HUES64 (cell line): ENCODE results near the gene NUP43.

Experiments
- H3K27ac ChIP-seq: 2 replicates; pipeline ENCODE4 v1.7.0; 2013; ENCODE audit warnings: low read depth, low read length, inconsistent platforms
- H3K27me3 ChIP-seq: 2 replicates; pipeline ENCODE4 v1.6.1; 2013; ENCODE audit warnings: mild to moderate bottlenecking, low read length; ENCODE audit not compliant: insufficient read depth
- H3K36me3 ChIP-seq: 2 replicates; pipeline ENCODE4 v1.6.1; 2013; ENCODE audit warnings: mild to moderate bottlenecking, low read length; ENCODE audit not compliant: insufficient read depth
- H3K4me1 ChIP-seq: 2 replicates; pipeline ENCODE4 v1.6.1; 2013; ENCODE audit warnings: mild to moderate bottlenecking, low read length, moderate library complexity; ENCODE audit not compliant: insufficient read depth
- H3K4me3 ChIP-seq: 2 replicates; pipeline ENCODE4 v1.5.1; 2013; ENCODE audit warnings: mild to moderate bottlenecking, low read length, moderate library complexity
- H3K9ac ChIP-seq: 2 replicates; pipeline ENCODE4 v1.6.1; 2013; ENCODE audit warnings: mild to moderate bottlenecking, low read depth, low read length
- H3K9me3 ChIP-seq: 2 replicates; pipeline ENCODE4 v1.6.1; 2013; ENCODE audit warnings: low read depth, low read length; ENCODE audit not compliant: insufficient read depth
- WGBS: fragments of 150-250, 120-280 bp; methylation state at CpG from one replicate; pipeline ENCODE4 v1.1.7; 2013; ENCODE audit warnings: missing lambda C conversion rate; 5-methylcytosine and 5-hydroxymethylcytosine counted together

Gene NUP43

GRCh38 chr6:149717588-149718458, 28.5 kb downstream of the NUP43 start, which contains the start of gene LATS1:
Gene LATS1 (minus strand): TSS chr6:149718101. CDS start chr6:149702126, 15,975 bp downstream.
- peaks cover 20% of the 10 kb centered on the region; the same call in 1 of the 2 replicates for H3K4me1 ChIP-seq
- H3K9me3 ChIP-seq, result no peaks in the 10 kb centered on the region
- peaks cover 12% of the 10 kb centered on the region for H3K36me3 ChIP-seq
- no peaks in the 10 kb centered on the region for H3K27me3 ChIP-seq
- peak within 1 kb of the TSS; percentile 100 for H3K27ac ChIP-seq
- H3K4me3 ChIP-seq, result peak within 1 kb of the TSS; percentile 77
- H3K9ac ChIP-seq, result peak within 1 kb of the TSS; percentile 99
- under 1% methylated on average over 82 of the region's 82 CpGs for WGBS

DNA sequence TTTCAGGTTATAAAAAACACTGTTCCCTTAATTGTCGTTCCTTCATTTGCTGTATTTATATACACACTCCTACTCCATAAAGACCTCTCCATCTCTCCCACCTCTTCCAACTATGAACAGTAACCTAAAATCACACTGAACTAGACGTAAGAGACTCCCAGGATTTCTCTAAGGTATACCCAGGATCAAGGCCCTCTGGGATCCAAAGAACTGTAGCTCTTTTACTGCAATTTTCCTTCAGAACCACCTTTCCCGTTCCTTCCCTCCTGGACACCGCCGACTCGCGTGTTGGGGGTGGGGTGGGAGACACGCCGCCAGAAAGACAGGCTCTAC, 29.1 kb downstream of the NUP43 start:
- Histone ChIP-seq H3K27ac (peak overlapping the region; percentile 100), H3K27me3 (no peaks in the 10 kb centered on the region), H3K4me3 (peak overlapping the region; percentile 77), H3K36me3 (peaks cover 7% of the 10 kb centered on the region; the same call in 1 of the 2 replicates), H3K9ac (peak overlapping the region; percentile 99), H3K4me1 (peaks cover 20% of the 10 kb centered on the region; the same call in 1 of the 2 replicates), H3K9me3 (no peaks in the 10 kb centered on the region)
- under 1% methylated on average over 9 of the region's 9 CpGs for WGBS

DNA sequence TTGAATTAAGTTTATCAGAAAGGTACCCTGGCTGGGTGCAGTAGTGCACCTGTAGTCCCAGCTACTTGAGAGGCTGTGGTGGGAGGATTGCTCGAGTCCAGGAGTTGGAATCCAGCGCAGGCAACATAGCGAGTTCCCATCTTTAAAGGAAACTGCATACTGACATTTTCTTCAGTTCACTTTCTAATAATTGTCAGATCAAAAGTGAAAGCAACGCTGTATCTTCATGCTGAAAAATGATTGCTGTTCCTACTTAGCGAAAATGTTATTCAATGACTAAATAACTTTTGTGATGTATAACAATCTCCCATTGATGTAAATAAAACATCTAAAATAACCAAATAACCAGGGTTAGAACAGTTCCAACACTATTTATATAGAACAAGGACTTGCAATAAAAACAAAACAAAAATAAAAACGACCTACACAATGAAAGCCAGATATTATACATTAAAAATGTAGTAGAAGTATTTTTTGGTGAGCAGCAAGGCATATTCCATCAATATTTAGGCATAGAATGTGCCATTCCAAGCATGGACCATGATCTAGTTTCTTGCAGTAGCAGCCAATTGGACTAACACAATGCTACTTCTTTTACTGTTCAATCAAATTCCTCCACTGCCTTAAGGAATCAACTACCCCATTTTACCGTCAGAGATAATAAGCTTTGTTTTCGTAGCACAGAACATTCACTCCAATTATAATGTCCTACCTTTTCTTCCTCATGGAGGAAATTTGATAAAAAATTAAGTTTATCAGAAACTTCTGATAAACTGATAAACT, 30.0 kb downstream of the NUP43 start:
- H3K27me3 ChIP-seq, result no peaks in the 10 kb centered on the region
- H3K4me1 ChIP-seq, result peaks cover 20% of the 10 kb centered on the region; the same call in 1 of the 2 replicates
- peak overlapping the region; percentile 77 for H3K4me3 ChIP-seq
- peak overlapping the region; percentile 100; the same call in 1 of the 2 replicates for H3K27ac ChIP-seq
- H3K9me3 ChIP-seq, result no peaks in the 10 kb centered on the region
- peak overlapping the region; percentile 99; the same call in 1 of the 2 replicates for H3K9ac ChIP-seq
- WGBS, result 66% methylated on average over 6 of the region's 8 CpGs
- peaks cover 7% of the 10 kb centered on the region; the same call in 1 of the 2 replicates for H3K36me3 ChIP-seq

GRCh38 chr6:149714442-149714841, 31.9 kb downstream of the NUP43 start:
- no peak overlapping the region for H3K4me3 ChIP-seq
- H3K9ac ChIP-seq, result no peak overlapping the region
- H3K4me1 ChIP-seq, result peaks cover 21% of the 10 kb centered on the region
- peaks cover 7% of the 10 kb centered on the region; the same call in 1 of the 2 replicates for H3K36me3 ChIP-seq
- H3K9me3 ChIP-seq, result no peaks in the 10 kb centered on the region
- no peak overlapping the region for H3K27ac ChIP-seq
- WGBS, result 100% methylated on average over 1 of the region's 1 CpG
- H3K27me3 ChIP-seq, result no peaks in the 10 kb centered on the region

DNA sequence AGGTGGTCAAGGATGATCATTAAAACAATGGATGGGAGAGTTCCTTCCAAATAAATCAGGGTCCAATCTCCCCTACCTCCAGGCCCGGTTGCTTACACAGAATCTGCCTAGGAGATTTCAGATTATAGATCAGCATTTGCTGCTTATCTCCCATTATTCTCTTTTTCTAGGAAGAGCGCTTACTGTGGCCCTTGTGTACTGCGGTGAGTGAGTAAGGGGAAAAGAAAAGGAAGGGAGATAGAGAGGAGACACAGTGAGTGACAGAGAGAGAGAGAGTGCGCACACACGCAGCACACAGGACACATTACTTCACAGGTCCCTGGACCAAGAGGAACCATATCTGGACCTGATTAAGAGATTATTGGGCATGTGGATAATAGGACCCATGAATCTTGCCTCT, 34.6 kb downstream of the NUP43 start:
- H3K36me3 ChIP-seq, result peaks cover 7% of the 10 kb centered on the region; the same call in 1 of the 2 replicates
- no peaks in the 10 kb centered on the region for H3K9me3 ChIP-seq
- no peak overlapping the region for H3K4me3 ChIP-seq
- WGBS, result 97% methylated on average over 4 of the region's 5 CpGs
- H3K9ac ChIP-seq, result no peak overlapping the region
- H3K27ac ChIP-seq, result no peak overlapping the region
- peaks cover 34% of the 10 kb centered on the region for H3K4me1 ChIP-seq
- no peaks in the 10 kb centered on the region for H3K27me3 ChIP-seq

GRCh38 chr6:149701714-149702113, 44.6 kb downstream of the NUP43 start:
- Histone ChIP-seq H3K4me1 (peaks cover 18% of the 10 kb centered on the region), H3K36me3 (peaks cover 35% of the 10 kb centered on the region), H3K27me3 (no peaks in the 10 kb centered on the region), H3K9me3 (no peaks in the 10 kb centered on the region), H3K27ac (peak overlapping the region; percentile 88), H3K4me3 (peak overlapping the region; percentile 19), H3K9ac (peak overlapping the region; percentile 51; the same call in 1 of the 2 replicates)
- 21% methylated on average over 7 of the region's 7 CpGs for WGBS

DNA sequence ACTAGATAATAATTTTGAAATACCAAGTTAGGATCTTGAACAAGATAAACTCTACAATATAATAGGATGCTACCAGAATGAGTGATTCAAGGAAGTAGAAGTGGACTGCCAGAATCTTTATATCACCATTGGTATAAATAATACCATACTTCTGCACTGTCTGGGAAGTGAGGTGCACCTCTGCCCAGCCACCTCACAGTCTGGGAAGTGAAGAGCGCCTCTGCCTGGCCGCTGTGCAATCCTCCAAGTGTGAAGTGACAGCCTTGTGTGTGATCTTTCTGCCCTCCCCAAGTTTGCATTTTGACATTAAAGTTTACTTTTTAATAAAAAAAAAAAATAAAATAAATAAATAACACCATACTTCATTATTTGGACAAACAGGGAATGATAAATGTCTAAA, 47.2 kb downstream of the NUP43 start:
- peaks cover 59% of the 10 kb centered on the region for H3K36me3 ChIP-seq
- H3K9me3 ChIP-seq, result no peaks in the 10 kb centered on the region
- 100% methylated on average over 2 of the region's 2 CpGs for WGBS
- H3K27ac ChIP-seq, result no peak overlapping the region
- peaks cover 16% of the 10 kb centered on the region for H3K4me1 ChIP-seq
- H3K27me3 ChIP-seq, result no peaks in the 10 kb centered on the region
- H3K4me3 ChIP-seq, result no peak overlapping the region
- no peak overlapping the region for H3K9ac ChIP-seq

DNA sequence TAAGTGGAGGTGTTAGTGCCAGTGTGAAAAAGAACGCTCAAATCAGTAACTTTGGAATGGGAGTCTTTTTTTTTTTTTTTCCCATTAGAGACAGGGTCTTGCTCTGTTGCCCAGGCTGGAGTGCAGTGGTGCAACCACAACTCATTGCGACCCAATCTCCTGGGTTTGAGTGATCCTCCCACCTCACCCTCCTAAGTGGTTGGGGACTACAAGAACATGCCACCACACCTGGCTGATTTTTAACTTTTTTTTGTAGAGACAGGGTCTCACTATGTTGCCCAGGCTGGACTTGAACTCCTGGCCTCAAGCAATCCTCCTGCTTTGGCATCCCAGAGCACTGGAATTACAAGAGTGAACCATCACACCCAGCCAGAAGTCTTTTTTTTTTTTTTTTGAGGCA, 48.2 kb downstream of the NUP43 start:
- no peak overlapping the region for H3K27ac ChIP-seq
- no peak overlapping the region for H3K4me3 ChIP-seq
- peaks cover 66% of the 10 kb centered on the region for H3K36me3 ChIP-seq
- no peaks in the 10 kb centered on the region for H3K9me3 ChIP-seq
- no peaks in the 10 kb centered on the region for H3K27me3 ChIP-seq
- H3K9ac ChIP-seq, result no peak overlapping the region
- 90% methylated on average over 2 of the region's 2 CpGs for WGBS
- H3K4me1 ChIP-seq, result peaks cover 16% of the 10 kb centered on the region

- H3K4me3 ChIP-seq, result no peak overlapping the region
- no peak overlapping the region for H3K9ac ChIP-seq
- H3K27me3 ChIP-seq, result no peaks in the 10 kb centered on the region
- H3K36me3 ChIP-seq, result peaks cover 75% of the 10 kb centered on the region
- H3K9me3 ChIP-seq, result no peaks in the 10 kb centered on the region
- peaks cover 11% of the 10 kb centered on the region for H3K4me1 ChIP-seq
- WGBS, result 96% methylated on average over 1 of the region's 1 CpG
- H3K27ac ChIP-seq, result no peak overlapping the region
Measured at GRCh38 chr6:149696901-149697300, 49.4 kb downstream of the NUP43 start.

DNA sequence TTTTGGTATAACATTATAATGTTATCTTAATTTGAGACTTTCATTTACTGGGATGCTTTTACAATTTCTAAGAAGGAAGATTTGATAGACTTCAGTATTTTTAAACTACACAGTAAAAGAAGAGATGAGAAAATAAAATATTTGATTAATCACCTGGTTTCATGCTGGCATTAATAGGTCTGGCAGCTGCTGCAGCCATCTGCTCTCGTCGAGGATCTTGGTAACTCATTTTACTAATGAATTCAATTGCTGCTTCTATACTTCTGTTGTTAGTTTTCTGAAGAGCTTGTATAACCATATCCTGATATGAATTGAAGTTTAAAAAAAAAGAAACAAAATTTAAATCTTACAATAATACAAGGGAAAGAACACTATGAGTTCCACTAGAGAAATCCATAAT, 51.4 kb downstream of the NUP43 start:
- Histone ChIP-seq H3K9me3 (no peaks in the 10 kb centered on the region), H3K27me3 (no peaks in the 10 kb centered on the region), H3K4me3 (no peak overlapping the region), H3K4me1 (no peaks in the 10 kb centered on the region), H3K36me3 (peaks cover 79% of the 10 kb centered on the region), H3K27ac (no peak overlapping the region), H3K9ac (no peak overlapping the region)
- WGBS, result 100% methylated on average over 2 of the region's 2 CpGs

DNA sequence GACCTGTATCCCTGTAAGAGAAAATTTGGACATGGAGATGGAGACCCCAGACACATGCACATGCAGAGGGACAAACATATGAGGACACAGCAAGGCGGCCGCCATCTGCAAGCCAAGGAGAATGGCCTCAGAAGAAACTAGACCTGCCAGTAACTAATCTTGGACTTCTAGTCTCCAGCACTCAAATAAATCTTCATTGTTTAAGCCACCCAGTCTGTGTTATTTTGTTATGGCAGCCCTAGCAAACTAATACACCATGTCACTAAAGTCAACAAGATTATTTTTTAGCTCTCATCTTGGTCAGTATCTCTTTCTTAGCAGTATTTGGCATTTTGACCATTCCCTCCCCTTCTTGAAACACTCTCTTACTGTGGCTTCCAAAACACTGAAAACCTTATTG, 55.1 kb downstream of the NUP43 start:
- Histone ChIP-seq H3K36me3 (peaks cover 61% of the 10 kb centered on the region), H3K9ac (no peak overlapping the region)
- 91% methylated on average over 2 of the region's 2 CpGs for WGBS

More for the DNA sequence above, 55.1 kb downstream of the NUP43 start:
- no peaks in the 10 kb centered on the region for H3K27me3 ChIP-seq
- H3K4me1 ChIP-seq, result no peaks in the 10 kb centered on the region
- H3K9me3 ChIP-seq, result no peaks in the 10 kb centered on the region
- no peak overlapping the region for H3K4me3 ChIP-seq
- no peak overlapping the region for H3K27ac ChIP-seq
